H9 (cell line): ENCODE results near the gene MDFIC2. TPM values are rescaled to one million over a fixed set of nuclear protein-coding genes. Genes with fewer than 3 reads are reported as not detected.

Experiments
- DNase-seq: peaks from one replicate; pipeline ENCODE4 v3.0.0-alpha.2; 2017
- H2AFZ ChIP-seq: one replicate; pipeline ENCODE4 v1.6.1; 2013; ENCODE audit warnings: mild to moderate bottlenecking, low read length, control low read depth, moderate library complexity
- H2AK5ac ChIP-seq: 2 replicates; pipeline ENCODE4 v1.6.1; 2013; ENCODE audit warnings: low read length, control low read depth, mixed read lengths; ENCODE audit not compliant: insufficient read length
- H2BK120ac ChIP-seq: one replicate; pipeline ENCODE4 v1.6.1; 2013; ENCODE audit warnings: low read depth, mild to moderate bottlenecking, low read length, control low read depth, inconsistent platforms; ENCODE audit not compliant: poor library complexity, severe bottlenecking
- H2BK12ac ChIP-seq: 2 replicates; pipeline ENCODE4 v1.6.1; 2013; ENCODE audit warnings: low read length, control low read depth, mixed read lengths, low read depth; ENCODE audit not compliant: insufficient read length
- H2BK15ac ChIP-seq: 2 replicates; pipeline ENCODE4 v1.6.1; 2013; ENCODE audit warnings: low read depth, low read length, control low read depth
- H2BK20ac ChIP-seq: one replicate; pipeline ENCODE4 v1.6.1; 2013; ENCODE audit warnings: low read depth, mild to moderate bottlenecking, low read length, control low read depth, inconsistent platforms; ENCODE audit not compliant: poor library complexity, severe bottlenecking
- H2BK5ac ChIP-seq: 2 replicates; pipeline ENCODE4 v1.6.1; 2013; ENCODE audit warnings: low read length, control low read depth, mixed read lengths; ENCODE audit not compliant: insufficient read length
- H3K14ac ChIP-seq: 2 replicates; pipeline ENCODE4 v1.6.1; 2013; ENCODE audit warnings: low read length, control low read depth; ENCODE audit not compliant: insufficient read depth
- H3K18ac ChIP-seq: 2 replicates; pipeline ENCODE4 v1.6.1; 2013; ENCODE audit warnings: low read depth, mild to moderate bottlenecking, mixed read lengths, low read length, control low read depth; ENCODE audit not compliant: insufficient read length
- H3K23ac ChIP-seq: 2 replicates; pipeline ENCODE4 v1.6.1; 2013; ENCODE audit warnings: low read length, control low read depth, mixed read lengths, low read depth; ENCODE audit not compliant: insufficient read length
- H3K23me2 ChIP-seq: 2 replicates; pipeline ENCODE4 v1.6.1; 2013; ENCODE audit warnings: low read depth, mild to moderate bottlenecking, mixed read lengths, low read length, control low read depth; ENCODE audit not compliant: insufficient read length, poor library complexity, severe bottlenecking
- H3K27ac ChIP-seq: 2 replicates; pipeline ENCODE4 v1.5.1; 2013; ENCODE audit warnings: low read length, control low read depth, mixed read lengths, low read depth; ENCODE audit not compliant: insufficient read length
- H3K27me3 ChIP-seq: 2 replicates; pipeline ENCODE4 v1.6.1; 2013; ENCODE audit warnings: low read length, control low read depth, inconsistent platforms; ENCODE audit not compliant: insufficient read depth
- H3K4ac ChIP-seq: 2 replicates; pipeline ENCODE4 v1.6.1; 2013; ENCODE audit warnings: low read depth, mild to moderate bottlenecking, control low read depth, inconsistent platforms, low read length, moderate library complexity
- H3K4me1 ChIP-seq: 2 replicates; pipeline ENCODE4 v1.6.1; 2013; ENCODE audit warnings: low read length, control low read depth, inconsistent platforms; ENCODE audit not compliant: insufficient read depth
- H3K4me2 ChIP-seq: 2 replicates; pipeline ENCODE4 v1.6.1; 2013; ENCODE audit warnings: low read length, control low read depth, mixed read lengths; ENCODE audit not compliant: insufficient read length, insufficient read depth
- H3K56ac ChIP-seq: 2 replicates; pipeline ENCODE4 v1.6.1; 2013; ENCODE audit warnings: low read depth, mild to moderate bottlenecking, mixed read lengths, low read length, control low read depth; ENCODE audit not compliant: insufficient read length
- H3K79me1 ChIP-seq: 2 replicates; pipeline ENCODE4 v1.6.1; 2013; ENCODE audit warnings: low read depth, mild to moderate bottlenecking, moderate library complexity, low read length, control low read depth, inconsistent platforms; ENCODE audit not compliant: insufficient read depth, poor library complexity, severe bottlenecking
- H3K79me2 ChIP-seq: 2 replicates; pipeline ENCODE4 v1.6.1; 2013; ENCODE audit warnings: low read length, control low read depth, inconsistent platforms; ENCODE audit not compliant: insufficient read depth
- H3K9ac ChIP-seq: 2 replicates; pipeline ENCODE4 v1.6.1; 2013; ENCODE audit warnings: low read length, control low read depth, mixed read lengths; ENCODE audit not compliant: insufficient read length; ENCODE audit errors: extremely low read depth
- H3K9me3 ChIP-seq: one replicate; pipeline ENCODE4 v1.6.1; 2013; ENCODE audit warnings: low read depth, low read length, inconsistent platforms; ENCODE audit not compliant: control insufficient read depth
- H3T11ph ChIP-seq: one replicate; pipeline ENCODE4 v1.6.1; 2013; ENCODE audit warnings: mild to moderate bottlenecking, low read length, control low read depth, inconsistent platforms
- H4K20me1 ChIP-seq: one replicate; pipeline ENCODE4 v1.6.1; 2013; ENCODE audit not compliant: control insufficient read depth, insufficient read length, insufficient read depth
- H4K5ac ChIP-seq: 2 replicates; pipeline ENCODE4 v1.6.1; 2013; ENCODE audit warnings: low read depth, mild to moderate bottlenecking, mixed read lengths, low read length, control low read depth; ENCODE audit not compliant: insufficient read length
- H4K8ac ChIP-seq: replicated peaks from 2 replicates; pipeline ENCODE4 v1.6.1; 2013; ENCODE audit warnings: low read length, control low read depth, mixed read lengths, low read depth; ENCODE audit not compliant: insufficient read length
- H4K91ac ChIP-seq: 2 replicates; pipeline ENCODE4 v1.6.1; 2013; ENCODE audit warnings: low read depth, mild to moderate bottlenecking, moderate library complexity, mixed read lengths, low read length, control low read depth; ENCODE audit not compliant: insufficient read length
- H3K27ac Mint-ChIP-seq, 3 experiments: 2 replicates in 2 of 3; 3 replicates in 1 of 3; pipeline ENCODE4 v1.8.0; 2020 to 2021; ENCODE audit warnings: mixed read lengths in 3 of 3, mild to moderate bottlenecking in 1 of 3, moderate library complexity in 1 of 3
- H3K27me3 Mint-ChIP-seq: 2 replicates; pipeline ENCODE4 v1.8.0; 2021; ENCODE audit warnings: low read depth, mild to moderate bottlenecking, moderate library complexity, mixed read lengths
- H3K36me3 Mint-ChIP-seq, 3 experiments: 2 replicates in 2 of 3; 3 replicates in 1 of 3; pipeline ENCODE4 v1.8.0; 2020 to 2021; ENCODE audit warnings: low read depth in 3 of 3, mixed read lengths in 3 of 3; ENCODE audit not compliant: insufficient read depth in 1 of 3
- H3K4me1 Mint-ChIP-seq, 2 experiments: 2 replicates each; pipeline ENCODE4 v1.8.0; 2020; ENCODE audit warnings: mixed read lengths in 2 of 2
- H3K4me3 Mint-ChIP-seq, 2 experiments: 2 replicates in 1 of 2; 3 replicates in 1 of 2; pipeline ENCODE4 v1.8.0; 2020 to 2021; ENCODE audit warnings: mild to moderate bottlenecking in 2 of 2, mixed read lengths in 2 of 2, moderate library complexity in 1 of 2
- H3K9me3 Mint-ChIP-seq, 2 experiments: 2 replicates in 1 of 2; 3 replicates in 1 of 2; pipeline ENCODE4 v1.8.0; 2020; ENCODE audit warnings: mild to moderate bottlenecking in 2 of 2, mixed read lengths in 2 of 2, moderate library complexity in 1 of 2
- total RNA-seq: library from RNA; stranded (reverse); gene quantifications from 2 replicates; pipeline ENCODE4 v1.2.1, GENCODE V29; 2021
- TF ChIP-seq, protein P1 (sequence below): fragments of 200-600 bp; sonication (generic); conservative IDR thresholded peaks from 3 replicates; pipeline ENCODE4 v1.8.0; 2021; ENCODE audit warnings: antibody characterized with exemption, mild to moderate bottlenecking

Gene MDFIC2
- total RNA-seq, 1 experiment from 2014 or later: not detected

- H4K5ac ChIP-seq: no peak overlapping the region
- H3K23me2 ChIP-seq: no peaks in the 10 kb centered on the region
- no peak overlapping the region for H2BK15ac ChIP-seq
- no peak overlapping the region for H3T11ph ChIP-seq
- H3K27ac ChIP-seq: no peak overlapping the region
- H2BK20ac ChIP-seq: no peak overlapping the region
- no peaks in the 10 kb centered on the region for H3K27me3 ChIP-seq
- no peak overlapping the region for H2BK5ac ChIP-seq
- no peaks in the 10 kb centered on the region for H3K9me3 ChIP-seq
- no peak overlapping the region for H4K8ac ChIP-seq
- no peak overlapping the region for H3K4me2 ChIP-seq
- H3K14ac ChIP-seq: no peak overlapping the region
- TF ChIP-seq, protein P1, sequence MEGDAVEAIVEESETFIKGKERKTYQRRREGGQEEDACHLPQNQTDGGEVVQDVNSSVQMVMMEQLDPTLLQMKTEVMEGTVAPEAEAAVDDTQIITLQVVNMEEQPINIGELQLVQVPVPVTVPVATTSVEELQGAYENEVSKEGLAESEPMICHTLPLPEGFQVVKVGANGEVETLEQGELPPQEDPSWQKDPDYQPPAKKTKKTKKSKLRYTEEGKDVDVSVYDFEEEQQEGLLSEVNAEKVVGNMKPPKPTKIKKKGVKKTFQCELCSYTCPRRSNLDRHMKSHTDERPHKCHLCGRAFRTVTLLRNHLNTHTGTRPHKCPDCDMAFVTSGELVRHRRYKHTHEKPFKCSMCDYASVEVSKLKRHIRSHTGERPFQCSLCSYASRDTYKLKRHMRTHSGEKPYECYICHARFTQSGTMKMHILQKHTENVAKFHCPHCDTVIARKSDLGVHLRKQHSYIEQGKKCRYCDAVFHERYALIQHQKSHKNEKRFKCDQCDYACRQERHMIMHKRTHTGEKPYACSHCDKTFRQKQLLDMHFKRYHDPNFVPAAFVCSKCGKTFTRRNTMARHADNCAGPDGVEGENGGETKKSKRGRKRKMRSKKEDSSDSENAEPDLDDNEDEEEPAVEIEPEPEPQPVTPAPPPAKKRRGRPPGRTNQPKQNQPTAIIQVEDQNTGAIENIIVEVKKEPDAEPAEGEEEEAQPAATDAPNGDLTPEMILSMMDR: no peak
- Mint-ChIP-seq H3K27me3 (no peaks in the 10 kb centered on the region), H3K27ac (no peak overlapping the region), H3K4me3 (no peak overlapping the region), H3K9me3 (peaks cover 0 to 2% of the 10 kb centered on the region in 2 experiments; a peak in 1 of 5 replicates), H3K36me3 (no peaks in the 10 kb centered on the region), H3K4me1 (no peaks in the 10 kb centered on the region)
- H3K4me1 ChIP-seq: no peaks in the 10 kb centered on the region
- H3K56ac ChIP-seq: no peak overlapping the region
- H3K9ac ChIP-seq: no peak overlapping the region
- no peaks in the 10 kb centered on the region for H4K20me1 ChIP-seq
- H2AFZ ChIP-seq: no peak overlapping the region
- H2BK12ac ChIP-seq: no peak overlapping the region
- no peak overlapping the region for H3K18ac ChIP-seq
- no peak for DNase-seq
- H2AK5ac ChIP-seq: no peak overlapping the region
- H4K91ac ChIP-seq: no peak overlapping the region
- no peak overlapping the region for H3K4ac ChIP-seq
- no peaks in the 10 kb centered on the region for H3K79me1 ChIP-seq
- H3K79me2 ChIP-seq: no peaks in the 10 kb centered on the region
- H3K23ac ChIP-seq: no peak overlapping the region
- no peak overlapping the region for H2BK120ac ChIP-seq
These were observed 122.5 kb downstream of the MDFIC2 start for GRCh38 chr3:70189884-70190473.
